DOHH2 (cell line): Measurements from ENCODE around the gene RHOG.
"Not testable (repeated sequence)": the region's sequence is repeated elsewhere in the genome, so short reads cannot be mapped to it uniquely, and the experiment has no call there.

ENCODE experiments used
- H3F3A ChIP-seq: fragments of 200-600 bp; sonication (generic), shearing (Covaris generic); 2 replicates; pipeline ENCODE4 v1.6.0; 2016; ENCODE audit warnings: antibody characterized with exemption, mild to moderate bottlenecking; ENCODE audit not compliant: control insufficient read depth, insufficient read depth
- H3K27ac ChIP-seq: fragments of 200-600 bp; sonication (generic); 2 replicates; pipeline ENCODE4 v1.5.1; 2014; ENCODE audit warnings: low read depth, mild to moderate bottlenecking, low read length, moderate library complexity
- H3K27me3 ChIP-seq: fragments of 200-600 bp; sonication (generic); 2 replicates; pipeline ENCODE4 v1.6.1; 2014; ENCODE audit warnings: mild to moderate bottlenecking, low read length, mixed read lengths; ENCODE audit not compliant: control insufficient read depth
- H3K36me3 ChIP-seq: fragments of 200-600 bp; sonication (generic); 2 replicates; pipeline ENCODE4 v1.6.1; 2014; ENCODE audit warnings: mild to moderate bottlenecking, low read length, moderate library complexity, mixed read lengths; ENCODE audit not compliant: control insufficient read depth
- H3K4me1 ChIP-seq: fragments of 200-600 bp; sonication (generic); 2 replicates; pipeline ENCODE4 v1.6.1; 2014; ENCODE audit warnings: mild to moderate bottlenecking, low read length, mixed read lengths; ENCODE audit not compliant: control insufficient read depth
- H3K4me2 ChIP-seq: fragments of 200-600 bp; sonication (generic); 2 replicates; pipeline ENCODE4 v1.6.0; 2014; ENCODE audit warnings: mild to moderate bottlenecking, low read length, moderate library complexity
- H3K4me3 ChIP-seq: fragments of 200-600 bp; sonication (generic); 2 replicates; pipeline ENCODE4 v1.5.1; 2014; ENCODE audit warnings: mild to moderate bottlenecking, low read length, mixed read lengths
- H3K79me2 ChIP-seq: fragments of 200-600 bp; sonication (generic); 2 replicates; pipeline ENCODE4 v1.6.1; 2014; ENCODE audit warnings: mild to moderate bottlenecking, low read length, mixed read lengths; ENCODE audit not compliant: control insufficient read depth
- H3K9me2 ChIP-seq: fragments of 200-600 bp; sonication (generic); replicated peaks from 2 replicates; pipeline ENCODE4 v1.6.1; 2014; ENCODE audit warnings: mild to moderate bottlenecking, low read length, mixed read lengths; ENCODE audit not compliant: control insufficient read depth
- H3K9me3 ChIP-seq: fragments of 200-600 bp; sonication (generic); 2 replicates; pipeline ENCODE4 v1.6.1; 2014; ENCODE audit warnings: antibody characterized with exemption, low read length, mixed read lengths; ENCODE audit not compliant: control insufficient read depth, insufficient read depth
- H4K20me1 ChIP-seq: fragments of 200-600 bp; sonication (generic); 2 replicates; pipeline ENCODE4 v1.6.0; 2014; ENCODE audit warnings: low read depth, mild to moderate bottlenecking, antibody characterized with exemption, low read length, moderate library complexity; ENCODE audit not compliant: control insufficient read depth, insufficient read depth
- CTCF ChIP-seq: fragments of 200-600 bp; sonication (generic); IDR thresholded peaks from one replicate; pipeline ENCODE4 v1.5.1; 2014; ENCODE audit warnings: antibody characterized with exemption, mild to moderate bottlenecking, low read depth, low read length; ENCODE audit not compliant: poor library complexity, severe bottlenecking
- EZH2phosphoT487 ChIP-seq: fragments of 200-600 bp; sonication (generic); IDR thresholded peaks from 2 replicates; pipeline ENCODE4 v1.6.1; 2017; ENCODE audit warnings: borderline replicate concordance, mild to moderate bottlenecking, antibody characterized with exemption, low read length, moderate library complexity, mixed read lengths

Gene RHOG

GRCh38 chr11:3796346-3796745, 44.4 kb downstream of the RHOG start:
- Histone ChIP-seq H3K4me3 (peak overlapping the region; percentile 93), H3K36me3 (peaks cover 57% of the 10 kb centered on the region), H3K27me3 (no peaks in the 10 kb centered on the region), H3F3A (no peaks in the 10 kb centered on the region), H3K9me2 (no peaks in the 10 kb centered on the region), H4K20me1 (peaks cover 24% of the 10 kb centered on the region), H3K4me1 (peaks cover 28% of the 10 kb centered on the region), H3K79me2 (peaks cover 79% of the 10 kb centered on the region), H3K27ac (0 out of 2 replicates have a peak overlapping the region, but pooled peaks have one; percentile 58), H3K4me2 (peak overlapping the region; percentile 91), H3K9me3 (no peaks in the 10 kb centered on the region)
- TF ChIP-seq EZH2phosphoT487, result no peak
- TF ChIP-seq CTCF, result no peak

GRCh38 chr11:3796002-3796311, 44.8 kb downstream of the RHOG start:
- Histone ChIP-seq H3K4me1 (peaks cover 28% of the 10 kb centered on the region), H3K9me2 (no peaks in the 10 kb centered on the region), H3K4me3 (peak overlapping the region; percentile 93), H3K9me3 (no peaks in the 10 kb centered on the region), H3F3A (no peaks in the 10 kb centered on the region), H3K36me3 (peaks cover 57% of the 10 kb centered on the region), H4K20me1 (peaks cover 24% of the 10 kb centered on the region), H3K4me2 (peak overlapping the region; percentile 91), H3K27ac (no peak overlapping the region), H3K27me3 (no peaks in the 10 kb centered on the region), H3K79me2 (peaks cover 83% of the 10 kb centered on the region)
- TF ChIP-seq EZH2phosphoT487, result no peak
- TF ChIP-seq CTCF, result no peak

- no peak overlapping the region for H3K27ac ChIP-seq
- H3K27me3 ChIP-seq, result no peaks in the 10 kb centered on the region
- no peaks in the 10 kb centered on the region for H3F3A ChIP-seq
- H3K79me2 ChIP-seq, result peaks cover 89% of the 10 kb centered on the region
- peaks cover 28% of the 10 kb centered on the region for H3K4me1 ChIP-seq
- no peaks in the 10 kb centered on the region for H3K9me3 ChIP-seq
- H3K4me3 ChIP-seq, result peak overlapping the region; percentile 93
- H3K4me2 ChIP-seq, result peak overlapping the region; percentile 91
- H4K20me1 ChIP-seq, result peaks cover 24% of the 10 kb centered on the region
- H3K36me3 ChIP-seq, result peaks cover 61% of the 10 kb centered on the region
- TF ChIP-seq EZH2phosphoT487, result no peak
- TF ChIP-seq CTCF, result no peak
- no peaks in the 10 kb centered on the region for H3K9me2 ChIP-seq
Measured at GRCh38 chr11:3795131-3796001, 45.4 kb downstream of the RHOG start.

- peaks cover 24% of the 10 kb centered on the region for H4K20me1 ChIP-seq
- H3F3A ChIP-seq, H3K9me3 ChIP-seq, H3K27ac ChIP-seq, H3K9me2 ChIP-seq, H3K27me3 ChIP-seq, H3K4me3 ChIP-seq, H3K4me2 ChIP-seq: not testable (repeated sequence)
- peaks cover 28% of the 10 kb centered on the region for H3K4me1 ChIP-seq
- peaks cover 68% of the 10 kb centered on the region for H3K36me3 ChIP-seq
- H3K79me2 ChIP-seq, result peaks cover 93% of the 10 kb centered on the region
Measured at GRCh38 chr11:3794387-3794786, 46.4 kb downstream of the RHOG start.
